ENCODE measurements around the gene EXOC4. TPM values are rescaled to one million over a fixed set of nuclear protein-coding genes. Genes with fewer than 3 reads are reported as not detected.

EXOC4 gene
- total RNA-seq, 4 donors from 2014 or later = 59.2 to 88.7 (median 71.6) TPM

DNA sequence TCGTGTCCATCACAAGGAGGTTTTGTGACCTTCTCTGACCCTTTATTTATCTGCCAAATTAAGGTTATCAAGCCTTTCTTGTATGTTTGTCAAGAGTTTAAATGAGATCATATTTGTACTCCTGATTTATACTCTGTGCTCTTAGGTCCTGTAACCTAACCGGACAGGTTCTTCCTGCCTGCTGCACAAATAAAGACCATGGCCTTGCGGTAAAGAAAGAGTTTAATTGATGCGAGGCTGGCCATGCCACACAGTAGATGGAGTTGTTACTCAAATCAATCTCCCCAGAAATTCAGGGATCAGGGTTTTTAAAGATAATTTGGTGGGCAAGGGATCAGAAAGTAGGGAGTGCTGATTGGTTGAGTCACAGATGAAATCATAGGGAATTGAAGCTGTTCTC is 794.8 kb downstream of the EXOC4 start:
- TF ChIP-seq, protein P1, sequence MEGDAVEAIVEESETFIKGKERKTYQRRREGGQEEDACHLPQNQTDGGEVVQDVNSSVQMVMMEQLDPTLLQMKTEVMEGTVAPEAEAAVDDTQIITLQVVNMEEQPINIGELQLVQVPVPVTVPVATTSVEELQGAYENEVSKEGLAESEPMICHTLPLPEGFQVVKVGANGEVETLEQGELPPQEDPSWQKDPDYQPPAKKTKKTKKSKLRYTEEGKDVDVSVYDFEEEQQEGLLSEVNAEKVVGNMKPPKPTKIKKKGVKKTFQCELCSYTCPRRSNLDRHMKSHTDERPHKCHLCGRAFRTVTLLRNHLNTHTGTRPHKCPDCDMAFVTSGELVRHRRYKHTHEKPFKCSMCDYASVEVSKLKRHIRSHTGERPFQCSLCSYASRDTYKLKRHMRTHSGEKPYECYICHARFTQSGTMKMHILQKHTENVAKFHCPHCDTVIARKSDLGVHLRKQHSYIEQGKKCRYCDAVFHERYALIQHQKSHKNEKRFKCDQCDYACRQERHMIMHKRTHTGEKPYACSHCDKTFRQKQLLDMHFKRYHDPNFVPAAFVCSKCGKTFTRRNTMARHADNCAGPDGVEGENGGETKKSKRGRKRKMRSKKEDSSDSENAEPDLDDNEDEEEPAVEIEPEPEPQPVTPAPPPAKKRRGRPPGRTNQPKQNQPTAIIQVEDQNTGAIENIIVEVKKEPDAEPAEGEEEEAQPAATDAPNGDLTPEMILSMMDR (IDR thresholded peaks at IDR 0.05) = no peak
- ATAC-seq (ENCODE audit: low FRiP score) = no peak
- DNase-seq (ENCODE audit: low spot score) = no peak

DNA sequence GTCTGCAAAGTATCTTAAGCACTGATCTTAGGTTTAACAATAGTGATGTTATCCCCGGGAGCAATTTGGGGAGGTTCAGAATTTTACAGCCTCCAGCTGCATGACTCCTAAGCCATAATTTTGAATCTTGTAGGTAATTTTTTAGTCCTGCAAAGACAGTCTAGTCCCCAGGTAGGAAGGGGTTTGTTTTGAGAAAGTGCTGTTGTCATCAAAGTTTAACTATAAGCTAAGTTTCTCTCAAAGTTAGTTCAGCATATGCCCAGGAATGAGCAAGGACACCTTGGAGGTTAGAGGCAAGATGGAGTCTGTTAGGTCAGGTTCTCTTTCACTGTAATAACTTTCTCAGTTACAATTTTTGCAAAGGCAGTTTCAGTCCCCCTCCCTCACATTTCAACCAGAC is 795.3 kb downstream of the EXOC4 start:
- TF ChIP-seq, protein P1 (IDR thresholded peaks at IDR 0.05) = no peak
- ATAC-seq (ENCODE audit: low FRiP score) (no peak), DNase-seq (ENCODE audit: low spot score) (no peak)

DNA sequence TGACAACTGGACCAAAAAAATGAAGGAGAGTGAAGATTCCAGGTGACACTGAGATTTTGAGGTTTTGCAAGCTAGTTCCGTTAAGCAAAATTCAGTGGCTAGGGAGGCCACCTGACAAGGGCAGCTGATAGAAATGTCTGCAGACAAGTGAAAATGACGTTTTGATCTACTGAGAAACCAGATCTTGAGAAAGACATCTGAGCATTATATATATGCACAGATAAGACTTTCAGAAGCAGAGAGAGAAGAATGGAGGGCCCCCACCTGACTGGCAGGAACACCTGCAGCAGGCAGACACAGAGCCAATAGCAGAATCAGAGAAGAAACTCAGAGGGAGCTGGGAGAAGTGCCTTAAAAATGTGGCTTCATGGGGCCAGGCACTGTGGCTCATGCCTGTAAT is 798.1 kb downstream of the EXOC4 start:
- DNase-seq (ENCODE audit: low spot score) (no peak), ATAC-seq (ENCODE audit: low FRiP score) (no peak)
- TF ChIP-seq, protein P1 (IDR thresholded peaks at IDR 0.05) = no peak

DNA sequence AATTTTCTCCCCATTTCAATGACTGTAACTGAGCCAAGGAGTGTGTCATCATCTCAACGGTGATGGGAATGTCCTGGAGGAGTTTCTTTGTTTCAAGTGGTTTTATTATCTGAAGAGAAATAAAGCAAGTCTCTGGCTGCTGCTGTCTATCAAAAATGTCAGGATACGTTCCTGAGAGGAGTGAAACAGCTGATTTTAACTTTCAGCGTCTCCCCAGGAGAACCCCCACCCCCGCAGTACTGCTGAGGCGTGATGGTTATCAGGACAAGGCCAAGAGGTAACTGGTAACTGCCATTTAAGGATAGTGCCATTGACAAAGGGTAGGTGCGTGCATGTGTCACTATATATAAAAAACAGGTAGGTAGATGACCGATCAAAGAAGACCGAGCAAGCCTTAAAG is 803.9 kb downstream of the EXOC4 start:
- TF ChIP-seq, protein P1 (IDR thresholded peaks at IDR 0.05) = no peak
- DNase-seq (ENCODE audit: low spot score) (no peak), ATAC-seq (ENCODE audit: low FRiP score) (no peak)

DNA sequence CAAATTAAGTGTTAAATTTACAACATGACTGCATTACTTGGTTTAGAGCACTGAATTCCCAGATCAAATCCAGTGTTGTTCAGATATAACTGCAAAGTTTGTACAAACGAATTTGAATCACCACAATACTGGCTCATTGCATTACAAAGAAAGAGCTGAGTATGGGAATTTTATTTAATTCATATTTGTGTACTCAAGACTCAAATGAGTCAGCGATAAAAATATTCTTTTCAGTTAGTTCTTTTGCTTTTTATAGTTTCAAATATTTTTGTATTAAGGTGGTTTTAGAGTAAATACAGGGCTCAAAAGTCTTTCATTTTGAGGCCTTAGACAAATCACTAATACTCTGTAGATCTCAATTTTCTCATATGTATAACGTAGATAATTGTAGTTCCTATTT is 805.6 kb downstream of the EXOC4 start:
- ATAC-seq (ENCODE audit: low FRiP score) (no peak), DNase-seq (ENCODE audit: low spot score) (no peak)
- TF ChIP-seq, protein P1 (IDR thresholded peaks at IDR 0.05) = no peak

DNA sequence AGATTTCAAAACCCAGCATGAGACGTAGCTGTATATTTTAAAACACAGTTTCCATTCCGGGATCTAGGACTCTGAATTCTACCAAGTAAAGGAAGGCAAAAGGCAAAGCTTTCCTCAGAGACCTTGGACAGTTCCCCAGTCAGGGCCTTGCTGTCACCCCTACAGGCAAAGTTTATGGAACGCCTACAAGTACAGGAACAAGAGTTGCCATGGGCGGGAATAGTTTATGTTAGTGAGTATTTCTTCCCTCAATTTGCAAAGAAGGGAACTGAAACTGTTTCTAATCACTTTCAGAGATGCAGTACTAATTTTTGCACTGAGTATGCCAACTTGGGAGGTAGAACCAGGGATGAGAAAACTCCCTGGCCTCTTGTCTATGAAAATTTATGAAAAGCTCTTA is 806.1 kb downstream of the EXOC4 start:
- ATAC-seq (ENCODE audit: low FRiP score) = no peak
- no peak for DNase-seq (ENCODE audit: low spot score)
- TF ChIP-seq, protein P1 (IDR thresholded peaks at IDR 0.05) = no peak

DNA sequence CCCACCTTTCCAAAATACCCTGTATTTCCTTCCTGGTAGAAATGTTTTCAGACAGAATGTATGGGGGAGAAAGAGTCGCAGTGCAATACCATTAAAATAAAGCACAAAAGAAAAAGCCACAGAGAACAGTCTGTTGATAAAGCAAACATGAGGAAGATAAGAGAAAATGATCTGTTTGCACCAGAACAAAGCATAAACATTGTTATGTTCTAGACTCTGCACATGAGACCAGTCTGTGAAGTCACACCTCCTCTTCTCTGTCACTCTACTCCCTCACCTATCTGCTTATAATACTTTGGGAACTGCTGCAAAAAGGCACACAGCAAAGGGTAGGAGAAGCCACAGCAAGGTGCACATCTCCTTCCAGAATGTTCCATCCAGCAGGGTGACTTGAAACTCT is 807.0 kb downstream of the EXOC4 start:
- TF ChIP-seq, protein P1 (IDR thresholded peaks at IDR 0.05) = no peak
- no peak for ATAC-seq (ENCODE audit: low FRiP score)
- DNase-seq (ENCODE audit: low spot score) = no peak

Measured in omental fat pad (tissue), 4 donors.